ENCODE measurements around the gene MERTK. TPM values are rescaled to one million over a fixed set of nuclear protein-coding genes. Genes with fewer than 3 reads are reported as not detected.

Gene MERTK
- total RNA-seq, 1 experiment from 2014 or later, result 18.4 TPM

GRCh38 chr2:111947219-111947618, 48.8 kb downstream of the MERTK start:
- no peak for DNase-seq (ENCODE audit: low spot score)
- intact Hi-C loops (cut with micrococcal nuclease; ENCODE audit: unreplicated experiment), result no loop called here
- Histone ChIP-seq H3K4me1 (ENCODE audit: insufficient read depth, low read length, poor library complexity, severe bottlenecking) (peaks cover 27% of the 10 kb centered on the region), H3K36me3 (ENCODE audit: insufficient read depth, low read length, poor library complexity, severe bottlenecking) (peaks cover 3% of the 10 kb centered on the region), H3K27ac (ENCODE audit: low read depth, low read length, poor library complexity, severe bottlenecking) (no peak overlapping the region), H3K9me3 (ENCODE audit: low read depth, low read length, poor library complexity, severe bottlenecking) (no peaks in the 10 kb centered on the region), H3K27me3 (replicated peaks; ENCODE audit: insufficient read depth, low read depth, low read length, poor library complexity) (no peaks in the 10 kb centered on the region), H3K4me3 (ENCODE audit: low read depth, low read length, poor library complexity, severe bottlenecking) (no peak overlapping the region)
- ChIA-PET POLR2A (ENCODE audit: low non-redundant PET) (no interaction called here), CTCF (no interaction called here)
- TF ChIP-seq EZH2 (IDR thresholded peaks at IDR 0.05; ENCODE audit: borderline replicate concordance, low read depth, low read length, poor library complexity, severe bottlenecking) (no peak), CTCF (conservative IDR thresholded peaks at IDR 0.05; ENCODE audit: low read depth, low read length) (no peak)
- no TSS peak for BruUV-seq (replicated peaks)

DNA sequence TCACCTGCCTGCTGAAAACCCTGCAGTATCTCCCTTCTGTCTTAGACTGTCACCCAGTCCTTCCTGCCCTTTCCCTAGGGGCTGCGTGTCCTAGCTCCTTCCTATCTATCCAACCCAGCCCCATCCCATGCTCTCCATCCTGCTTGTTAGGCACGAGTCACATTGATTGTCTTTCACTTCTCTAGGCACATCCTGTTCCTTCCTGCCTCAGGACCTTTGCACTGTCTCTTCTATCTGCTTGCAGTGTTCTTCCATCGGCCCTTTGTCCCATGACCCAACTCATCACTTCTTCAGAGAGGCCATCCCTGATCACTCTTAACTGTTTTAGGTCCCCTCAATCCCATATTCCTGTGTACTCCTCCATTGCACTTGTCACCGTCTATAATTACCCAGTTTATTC, 50.4 kb downstream of the MERTK start:
- DNase-seq (ENCODE audit: low spot score), result no peak
- peaks cover 3% of the 10 kb centered on the region for H3K36me3 ChIP-seq (ENCODE audit: insufficient read depth, low read length, poor library complexity, severe bottlenecking)
- no peak for TF ChIP-seq CTCF (conservative IDR thresholded peaks at IDR 0.05; ENCODE audit: low read depth, low read length)
- TF ChIP-seq EZH2 (IDR thresholded peaks at IDR 0.05; ENCODE audit: borderline replicate concordance, low read depth, low read length, poor library complexity, severe bottlenecking), result no peak
- no TSS peak for BruUV-seq (replicated peaks)
- POLR2A ChIA-PET (ENCODE audit: low non-redundant PET), result no interaction called here
- no peaks in the 10 kb centered on the region for H3K9me3 ChIP-seq (ENCODE audit: low read depth, low read length, poor library complexity, severe bottlenecking)
- H3K27ac ChIP-seq (ENCODE audit: low read depth, low read length, poor library complexity, severe bottlenecking), result no peak overlapping the region
- no peaks in the 10 kb centered on the region for H3K27me3 ChIP-seq (replicated peaks; ENCODE audit: insufficient read depth, low read depth, low read length, poor library complexity)
- peaks cover 11% of the 10 kb centered on the region for H3K4me1 ChIP-seq (ENCODE audit: insufficient read depth, low read length, poor library complexity, severe bottlenecking)
- intact Hi-C loops (cut with micrococcal nuclease; ENCODE audit: unreplicated experiment), result no loop called here
- H3K4me3 ChIP-seq (ENCODE audit: low read depth, low read length, poor library complexity, severe bottlenecking), result no peak overlapping the region
- CTCF ChIA-PET, result no interaction called here

DNA sequence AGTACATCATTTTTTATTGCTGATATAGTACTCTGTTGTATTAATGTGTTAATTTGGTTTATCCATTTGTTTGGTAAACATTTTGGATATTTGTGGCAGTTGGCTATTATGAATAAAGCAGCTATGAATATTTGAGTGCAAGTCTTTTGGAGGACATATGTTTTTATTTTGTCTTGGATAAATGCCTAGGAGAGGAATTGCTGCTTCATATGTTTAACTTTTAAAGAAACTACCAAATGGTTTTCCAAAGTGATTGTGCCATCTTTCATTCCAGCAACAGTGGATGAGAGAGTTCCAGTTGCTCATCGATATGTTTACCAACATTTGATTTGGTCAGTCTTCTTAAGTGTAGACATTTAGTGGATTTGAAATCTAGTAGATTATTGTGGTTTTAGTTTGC, 51.8 kb downstream of the MERTK start:
- TF ChIP-seq CTCF (conservative IDR thresholded peaks at IDR 0.05; ENCODE audit: low read depth, low read length), result no peak
- no peak for TF ChIP-seq EZH2 (IDR thresholded peaks at IDR 0.05; ENCODE audit: borderline replicate concordance, low read depth, low read length, poor library complexity, severe bottlenecking)
- H3K27ac ChIP-seq (ENCODE audit: low read depth, low read length, poor library complexity, severe bottlenecking), result no peak overlapping the region
- H3K27me3 ChIP-seq (replicated peaks; ENCODE audit: insufficient read depth, low read depth, low read length, poor library complexity), result no peaks in the 10 kb centered on the region
- CTCF ChIA-PET, result no interaction called here
- BruUV-seq (replicated peaks), result no TSS peak
- no peak overlapping the region for H3K4me3 ChIP-seq (ENCODE audit: low read depth, low read length, poor library complexity, severe bottlenecking)
- intact Hi-C loops (cut with micrococcal nuclease; ENCODE audit: unreplicated experiment), result no loop called here
- POLR2A ChIA-PET (ENCODE audit: low non-redundant PET), result no interaction called here
- H3K9me3 ChIP-seq (ENCODE audit: low read depth, low read length, poor library complexity, severe bottlenecking), result no peaks in the 10 kb centered on the region
- peaks cover 3% of the 10 kb centered on the region for H3K36me3 ChIP-seq (ENCODE audit: insufficient read depth, low read length, poor library complexity, severe bottlenecking)
- no peak for DNase-seq (ENCODE audit: low spot score)
- H3K4me1 ChIP-seq (ENCODE audit: insufficient read depth, low read length, poor library complexity, severe bottlenecking), result peaks cover 5% of the 10 kb centered on the region

Measured in A673 (cell line).